Neuronal stem cell (in vitro differentiated cells): ENCODE data around the gene TNS1.

Source experiments
- DNase-seq: peaks from one replicate; pipeline ENCODE4 v3.0.0-alpha.2; 2013; ENCODE audit warnings: low spot score
- H2AFZ ChIP-seq: one replicate; pipeline ENCODE4 v1.6.1; 2013; ENCODE audit warnings: mild to moderate bottlenecking, low read length, inconsistent platforms
- H2AK5ac ChIP-seq: 2 replicates; pipeline ENCODE4 v1.6.1; 2013; ENCODE audit warnings: low read depth, mild to moderate bottlenecking, inconsistent platforms, low read length, moderate library complexity, mixed read lengths
- H2BK120ac ChIP-seq: 2 replicates; pipeline ENCODE4 v1.6.1; 2013; ENCODE audit warnings: low read depth, mild to moderate bottlenecking, inconsistent platforms, low read length, moderate library complexity, mixed read lengths
- H2BK12ac ChIP-seq: one replicate; pipeline ENCODE4 v1.6.1; 2013; ENCODE audit warnings: low read length, inconsistent platforms
- H2BK15ac ChIP-seq: 2 replicates; pipeline ENCODE4 v1.6.1; 2013; ENCODE audit warnings: mild to moderate bottlenecking, low read length, inconsistent platforms, mixed read lengths
- H2BK5ac ChIP-seq: one replicate; pipeline ENCODE4 v1.6.1; 2013; ENCODE audit warnings: inconsistent platforms, mild to moderate bottlenecking, low read length, moderate library complexity
- H3K14ac ChIP-seq: one replicate; pipeline ENCODE4 v1.6.1; 2013; ENCODE audit warnings: low read length, inconsistent platforms
- H3K18ac ChIP-seq: 2 replicates; pipeline ENCODE4 v1.6.1; 2013; ENCODE audit warnings: low read length, inconsistent platforms
- H3K23ac ChIP-seq: 2 replicates; pipeline ENCODE4 v1.6.1; 2013; ENCODE audit warnings: low read depth, mild to moderate bottlenecking, mixed read lengths, low read length, inconsistent platforms; ENCODE audit not compliant: poor library complexity
- H3K27ac ChIP-seq: replicated peaks from 3 replicates; pipeline ENCODE4 v1.5.1; 2013; ENCODE audit warnings: low read length, inconsistent platforms
- H3K27me3 ChIP-seq, 3 experiments: 2 replicates each; pipeline ENCODE4 v1.6.1; 2013; ENCODE audit warnings: low read length in 3 of 3, mild to moderate bottlenecking in 2 of 3, inconsistent platforms in 1 of 3, low read depth in 1 of 3, mixed read lengths in 1 of 3, moderate library complexity in 1 of 3; ENCODE audit not compliant: control insufficient read depth in 3 of 3, insufficient read depth in 3 of 3
- H3K36me3 ChIP-seq, 2 donors: replicated peaks in 1 of 2; 2 replicates each; pipeline ENCODE4 v1.6.1; 2013; ENCODE audit warnings: low read length in 2 of 2; ENCODE audit not compliant: control insufficient read depth in 2 of 2, insufficient read depth in 2 of 2
- H3K4ac ChIP-seq: 2 replicates; pipeline ENCODE4 v1.6.1; 2013; ENCODE audit warnings: inconsistent platforms, mild to moderate bottlenecking, low read length, moderate library complexity
- H3K4me1 ChIP-seq, 2 donors: 1 replicate in 1 of 2; 2 replicates in 1 of 2; pipeline ENCODE4 v1.6.1; 2013; ENCODE audit warnings: low read length in 2 of 2, low read depth in 1 of 2; ENCODE audit not compliant: control insufficient read depth in 2 of 2, insufficient read depth in 1 of 2
- H3K4me2 ChIP-seq: one replicate; pipeline ENCODE4 v1.6.1; 2013; ENCODE audit warnings: mild to moderate bottlenecking, low read length, inconsistent platforms; ENCODE audit not compliant: insufficient read depth, poor library complexity, severe bottlenecking
- H3K4me3 ChIP-seq, 2 donors: 2 replicates each; pipeline ENCODE4 v1.5.1; 2013; ENCODE audit warnings: low read length in 2 of 2, mild to moderate bottlenecking in 2 of 2, inconsistent platforms in 1 of 2, moderate library complexity in 1 of 2
- H3K79me1 ChIP-seq: one replicate; pipeline ENCODE4 v1.6.1; 2013; ENCODE audit warnings: low read depth, mild to moderate bottlenecking, inconsistent platforms, low read length, moderate library complexity
- H3K9ac ChIP-seq: one replicate; pipeline ENCODE4 v1.6.1; 2013; ENCODE audit warnings: mild to moderate bottlenecking, low read depth, low read length, inconsistent platforms; ENCODE audit not compliant: poor library complexity
- H3K9me3 ChIP-seq, 2 donors: replicated peaks in 1 of 2; 2 replicates each; pipeline versions ENCODE3 to v1.6.1; 2013; ENCODE audit warnings: low read length in 2 of 2, mild to moderate bottlenecking in 2 of 2, inconsistent platforms in 1 of 2, low read depth in 1 of 2, mixed read lengths in 1 of 2, moderate library complexity in 1 of 2; ENCODE audit not compliant: control insufficient read depth in 2 of 2, insufficient read depth in 1 of 2
- H4K8ac ChIP-seq: one replicate; pipeline ENCODE4 v1.6.1; 2013; ENCODE audit warnings: low read depth, mild to moderate bottlenecking, inconsistent platforms, low read length, moderate library complexity
- H4K91ac ChIP-seq: one replicate; pipeline ENCODE4 v1.6.1; 2013; ENCODE audit warnings: low read length, low read depth, mild to moderate bottlenecking, inconsistent platforms; ENCODE audit not compliant: poor library complexity
- WGBS, 2 donors: extraction: QIAGEN DNeasy Blood & Tissue Kit; methylation state at CpG; one replicate each; pipeline ENCODE4 v1.1.7; 2013; ENCODE audit warnings: missing lambda C conversion rate in 2 of 2, mixed read lengths in 1 of 2; ENCODE audit not compliant: insufficient read length in 2 of 2, insufficient replicate concordance in 1 of 2; ENCODE audit errors: extremely low coverage in 2 of 2; 5-methylcytosine and 5-hydroxymethylcytosine counted together

Gene TNS1

DNA sequence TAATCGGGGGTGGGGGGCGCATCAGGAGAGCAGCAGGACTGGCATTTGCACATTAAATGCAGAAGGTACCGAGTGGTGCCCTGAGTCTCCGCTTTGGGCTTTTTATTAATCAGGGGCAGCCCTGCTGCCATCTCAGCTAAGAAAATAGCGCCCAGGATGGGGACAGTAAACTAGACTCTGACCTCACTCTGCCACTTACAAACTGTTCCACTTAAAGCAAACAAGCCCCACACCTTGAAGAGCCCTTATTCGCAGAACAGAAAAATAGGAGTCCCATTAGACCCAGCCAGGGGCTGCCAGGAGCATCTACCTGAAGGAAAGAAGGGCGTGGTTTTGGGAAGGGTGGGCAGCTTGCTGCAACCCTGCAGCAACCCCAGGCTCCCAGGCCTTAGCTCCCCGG lies 165.3 kb downstream of the TNS1 start:
- Histone ChIP-seq H2BK15ac (peak overlapping the region; percentile 82), H3K9ac (no peak overlapping the region), H2BK5ac (no peak overlapping the region), H2AK5ac (peak overlapping the region; percentile 49), H3K4ac (no peak overlapping the region), H2BK12ac (no peak overlapping the region), H3K4me2 (no peak overlapping the region), H3K9me3 (no peaks in the 10 kb centered on the region), H3K4me3 (no peak overlapping the region), H3K14ac (no peak overlapping the region), H2AFZ (peak overlapping the region; percentile 69), H3K4me1 (peaks cover 21 to 26% of the 10 kb centered on the region in 2 donors), H3K36me3 (no peaks in the 10 kb centered on the region), H3K79me1 (no peaks in the 10 kb centered on the region), H4K91ac (no peak overlapping the region), H3K18ac (peak overlapping the region; percentile 93), H4K8ac (no peak overlapping the region), H3K23ac (no peak overlapping the region), H3K27ac (no peak overlapping the region), H2BK120ac (no peak overlapping the region), H3K27me3 (no peaks in the 10 kb centered on the region)
- no peak for DNase-seq
- no CpG with 5 or more reads among the region's 8 CpGs for WGBS, 2 donors

GRCh38 chr2:217836901-217837491 lies 165.8 kb downstream of the TNS1 start:
- no peak for DNase-seq
- Histone ChIP-seq H3K9me3 (no peaks in the 10 kb centered on the region), H4K91ac (peak overlapping the region; percentile 79), H3K4me2 (no peak overlapping the region), H3K36me3 (no peaks in the 10 kb centered on the region), H2AK5ac (peak overlapping the region; percentile 49), H2BK12ac (no peak overlapping the region), H4K8ac (no peak overlapping the region), H2BK15ac (peak overlapping the region; percentile 82), H3K4me3 (no peak overlapping the region), H3K27ac (peak overlapping the region; percentile 37), H2AFZ (peak overlapping the region; percentile 69), H3K14ac (no peak overlapping the region), H3K4me1 (peaks cover 21 to 26% of the 10 kb centered on the region in 2 donors), H3K18ac (peak overlapping the region; percentile 93), H3K79me1 (no peaks in the 10 kb centered on the region), H3K4ac (no peak overlapping the region), H3K23ac (no peak overlapping the region), H3K27me3 (no peaks in the 10 kb centered on the region), H3K9ac (no peak overlapping the region), H2BK5ac (no peak overlapping the region), H2BK120ac (no peak overlapping the region)
- WGBS, 2 donors: no CpG with 5 or more reads among the region's 9 CpGs

- DNase-seq: peak; percentile 62
- Histone ChIP-seq H3K27ac (peak overlapping the region; percentile 37), H3K36me3 (no peaks in the 10 kb centered on the region), H3K14ac (no peak overlapping the region), H3K27me3 (no peaks in the 10 kb centered on the region), H3K4ac (no peak overlapping the region), H2AK5ac (peak overlapping the region; percentile 49), H2BK12ac (no peak overlapping the region), H3K4me3 (no peak overlapping the region), H2BK15ac (peak overlapping the region; percentile 82), H4K91ac (no peak overlapping the region), H3K4me1 (peaks cover 21 to 26% of the 10 kb centered on the region in 2 donors), H3K9me3 (no peaks in the 10 kb centered on the region), H3K18ac (peak overlapping the region; percentile 93), H3K4me2 (no peak overlapping the region), H3K9ac (no peak overlapping the region), H2AFZ (peak overlapping the region; percentile 69), H3K23ac (no peak overlapping the region), H3K79me1 (no peaks in the 10 kb centered on the region), H2BK5ac (no peak overlapping the region), H4K8ac (no peak overlapping the region), H2BK120ac (no peak overlapping the region)
- WGBS, 2 donors: no CpG with 5 or more reads among the region's 18 CpGs
Observed at GRCh38 chr2:217835931-217836891, 166.6 kb downstream of the TNS1 start.
